ENCODE data around the gene LRRC10B. TPM values are rescaled to one million over a fixed set of nuclear protein-coding genes. Genes with fewer than 3 reads are reported as not detected.
"Not testable (repeated sequence)": the region's sequence is repeated elsewhere in the genome, so short reads cannot be mapped to it uniquely, and the experiment has no call there.

LRRC10B gene
- total RNA-seq, 4 donors from 2014 or later, result 0.22 to 3.0 (median 0.66) TPM

GRCh38 chr11:61476371-61476770 lies 32.2 kb upstream of the LRRC10B start:
- WGBS, 2 donors, result 87 to 92% methylated on average over 1 to 3 of the region's 3 CpGs

GRCh38 chr11:61477126-61477525 lies 31.4 kb upstream of the LRRC10B start:
- peaks cover 0 to 22% of the 10 kb centered on the region in 2 donors for H3K4me1 ChIP-seq
- intact Hi-C loops (cut with DNase I), result loop anchor here (2.0 kb wide), 1 partner anchor 40 kb away; no protein-coding TSS in a partner anchor
- TF ChIP-seq CTCF (IDR thresholded peaks at IDR 0.05), result no peak
- TF ChIP-seq POLR2A (IDR thresholded peaks at IDR 0.05), result no peak

More at GRCh38 chr11:61476371-61476770, 32.2 kb upstream of the LRRC10B start:
- TF ChIP-seq POLR2A (IDR thresholded peaks at IDR 0.05) (no peak), CTCF (IDR thresholded peaks at IDR 0.05) (no peak)
- no peaks in the 10 kb centered on the region for H3K27me3 ChIP-seq
- H3K4me3 ChIP-seq (replicated peaks in 1 of 3), result no peak overlapping the region
- H3K4me1 ChIP-seq, result peaks cover 0 to 25% of the 10 kb centered on the region in 2 donors
- H3K27ac ChIP-seq, result no peak overlapping the region
- H3K36me3 ChIP-seq, result no peaks in the 10 kb centered on the region
- intact Hi-C loops (cut with DNase I), result loop anchor here (2.0 kb wide), 1 partner anchor 40 kb away; no protein-coding TSS in a partner anchor
- no peak for DNase-seq
- no peaks in the 10 kb centered on the region for H3K9me3 ChIP-seq

GRCh38 chr11:61477727-61478148 lies 30.8 kb upstream of the LRRC10B start:
- 5 to 6% methylated on average over 7 to 14 of the region's 18 CpGs for WGBS, 2 donors
- peak; percentile 35 to 38 for DNase-seq
- Histone ChIP-seq H3K9me3 (no peaks in the 10 kb centered on the region), H3K36me3 (no peaks in the 10 kb centered on the region), H3K27me3 (no peaks in the 10 kb centered on the region), H3K27ac (no peak overlapping the region), H3K4me3 (replicated peaks in 1 of 3) (no peak overlapping the region), H3K4me1 (peaks cover 0 to 17% of the 10 kb centered on the region in 2 donors)
- TF ChIP-seq CTCF (IDR thresholded peaks at IDR 0.05), result peak; percentile 76 to 98 (median 88)
- no peak for TF ChIP-seq POLR2A (IDR thresholded peaks at IDR 0.05)
- intact Hi-C loops (cut with DNase I), result loop anchor here (2.0 kb wide), 2 partner anchors 39 to 151 kb away; no protein-coding TSS in a partner anchor

More at GRCh38 chr11:61477126-61477525, 31.4 kb upstream of the LRRC10B start:
- Histone ChIP-seq H3K27ac (no peak overlapping the region), H3K4me3 (replicated peaks in 1 of 3) (no peak overlapping the region), H3K27me3 (no peaks in the 10 kb centered on the region), H3K9me3 (no peaks in the 10 kb centered on the region), H3K36me3 (no peaks in the 10 kb centered on the region)
- WGBS, 2 donors, result 52 to 75% methylated on average over 8 of the region's 8 CpGs
- no peak for DNase-seq

- intact Hi-C loops (cut with DNase I), result loop anchor here (2.0 kb wide), 1 partner anchor 149 kb away; no protein-coding TSS in a partner anchor
- peaks cover 0 to 11% of the 10 kb centered on the region in 2 donors for H3K4me1 ChIP-seq
- H3K4me3 ChIP-seq (replicated peaks in 1 of 3); H3K27ac ChIP-seq; H3K36me3 ChIP-seq; DNase-seq; H3K27me3 ChIP-seq; H3K9me3 ChIP-seq: not testable (repeated sequence)
- WGBS, 2 donors, result 92 to 93% methylated on average over 11 of the region's 11 CpGs
Measured at GRCh38 chr11:61479360-61480058, 29.0 kb upstream of the LRRC10B start.

- H3K4me3 ChIP-seq (replicated peaks in 1 of 3), result no peak overlapping the region
- H3K27ac ChIP-seq, result no peak overlapping the region
- DNase-seq, result no peak
- H3K9me3 ChIP-seq, result no peaks in the 10 kb centered on the region
- TF ChIP-seq POLR2A (IDR thresholded peaks at IDR 0.05), result no peak
- no peak for TF ChIP-seq CTCF (IDR thresholded peaks at IDR 0.05)
- H3K4me1 ChIP-seq, result peaks cover 0 to 11% of the 10 kb centered on the region in 2 donors
- WGBS, 2 donors, result 72 to 80% methylated on average over 15 of the region's 15 CpGs
- H3K27me3 ChIP-seq, result no peaks in the 10 kb centered on the region
- intact Hi-C loops (cut with DNase I), result no loop called here
- H3K36me3 ChIP-seq, result no peaks in the 10 kb centered on the region
Measured at GRCh38 chr11:61480261-61480993, 28.1 kb upstream of the LRRC10B start.

Data from thyroid gland (tissue), 4 donors.